Neutrophil (primary cell): ENCODE measurements around the gene ARPC2.
"Not testable (repeated sequence)": the region's sequence is repeated elsewhere in the genome, so short reads cannot be mapped to it uniquely, and the experiment has no call there.

Experiments used
- H3K27ac ChIP-seq: fragments of 200-600 bp; sonication (generic); 2 replicates; pipeline ENCODE4 v1.5.1; 2016; ENCODE audit warnings: mild to moderate bottlenecking, moderate library complexity
- H3K27me3 ChIP-seq: fragments of 200-600 bp; sonication (generic); 2 replicates; pipeline ENCODE4 v1.6.0; 2016; ENCODE audit warnings: mild to moderate bottlenecking
- H3K36me3 ChIP-seq: fragments of 200-600 bp; sonication (generic); 2 replicates; pipeline ENCODE4 v1.5.1; 2017
- H3K4me1 ChIP-seq, 2 experiments: fragments of 200-600 bp in 1 of 2; sonication (generic) in 1 of 2; 1 replicate in 1 of 2; 2 replicates in 1 of 2; pipeline versions ENCODE4 v1.5.1 to v1.6.1; 2013 to 2016; ENCODE audit warnings: low read depth in 1 of 2, low read length in 1 of 2, mild to moderate bottlenecking in 1 of 2, moderate library complexity in 1 of 2; ENCODE audit not compliant: control insufficient read depth in 1 of 2, insufficient read depth in 1 of 2
- H3K4me3 ChIP-seq, 2 experiments: fragments of 200-600 bp in 1 of 2; sonication (generic) in 1 of 2; 1 replicate in 1 of 2; 2 replicates in 1 of 2; pipeline ENCODE4 v1.5.1; 2013 to 2016; ENCODE audit warnings: low read depth in 1 of 2, low read length in 1 of 2, mild to moderate bottlenecking in 1 of 2, moderate library complexity in 1 of 2
- H3K9me3 ChIP-seq: fragments of 200-600 bp; sonication (generic); 2 replicates; pipeline ENCODE4 v1.5.1; 2016
- TF ChIP-seq, protein P1 (sequence below): fragments of 200-600 bp; sonication (generic); IDR thresholded peaks from 2 replicates; pipeline ENCODE4 v1.5.1; 2016; ENCODE audit warnings: antibody characterized with exemption

Gene ARPC2

DNA sequence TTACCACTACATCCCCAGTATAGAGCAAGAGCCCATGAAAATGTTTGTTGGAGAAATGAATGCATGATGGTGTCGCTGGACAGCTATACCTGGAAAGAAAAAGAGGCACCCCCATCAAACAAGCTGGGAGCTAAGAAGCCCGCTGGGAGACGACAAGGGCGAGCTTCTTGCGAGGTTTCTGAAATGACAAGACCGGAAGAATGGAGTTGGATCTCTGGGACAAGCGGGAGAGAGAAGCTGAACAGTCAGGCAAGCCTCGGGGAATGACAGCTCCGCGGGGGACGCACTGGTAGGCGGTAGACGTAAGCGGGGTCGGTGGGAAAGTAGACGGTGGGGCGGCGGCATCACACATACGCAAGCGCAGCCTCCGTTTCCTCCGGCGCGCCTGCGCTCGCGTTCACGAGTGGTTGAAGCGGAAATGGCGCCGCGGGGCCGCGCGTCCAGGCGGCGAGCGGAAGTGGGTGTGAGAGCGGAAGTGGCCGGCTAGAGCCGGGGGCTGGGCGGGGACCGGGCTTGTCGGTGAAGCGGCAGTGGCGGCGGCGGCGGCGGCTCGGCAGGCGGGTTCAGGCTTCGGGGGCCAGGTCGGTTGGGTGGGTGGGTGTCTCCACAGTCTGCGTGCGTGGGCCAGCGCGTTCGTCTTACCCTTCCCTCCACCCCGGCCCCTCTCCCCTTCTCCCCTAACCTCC, at the start of gene ARPC2:
ARPC2 (plus strand) TSS at position 516 of the 686 bp plus-strand sequence. CDS start 282 bp downstream, outside the sequence.
- Histone ChIP-seq H3K4me1 (peaks cover 40 to 55% of the 10 kb centered on the region in 2 experiments), H3K27me3 (no peaks in the 10 kb centered on the region), H3K27ac (peak within 1 kb of the TSS; percentile 93), H3K36me3 (peaks cover 12% of the 10 kb centered on the region), H3K4me3 (peak within 1 kb of the TSS; percentile 61 to 93), H3K9me3 (no peaks in the 10 kb centered on the region)
- TF ChIP-seq, protein P1, sequence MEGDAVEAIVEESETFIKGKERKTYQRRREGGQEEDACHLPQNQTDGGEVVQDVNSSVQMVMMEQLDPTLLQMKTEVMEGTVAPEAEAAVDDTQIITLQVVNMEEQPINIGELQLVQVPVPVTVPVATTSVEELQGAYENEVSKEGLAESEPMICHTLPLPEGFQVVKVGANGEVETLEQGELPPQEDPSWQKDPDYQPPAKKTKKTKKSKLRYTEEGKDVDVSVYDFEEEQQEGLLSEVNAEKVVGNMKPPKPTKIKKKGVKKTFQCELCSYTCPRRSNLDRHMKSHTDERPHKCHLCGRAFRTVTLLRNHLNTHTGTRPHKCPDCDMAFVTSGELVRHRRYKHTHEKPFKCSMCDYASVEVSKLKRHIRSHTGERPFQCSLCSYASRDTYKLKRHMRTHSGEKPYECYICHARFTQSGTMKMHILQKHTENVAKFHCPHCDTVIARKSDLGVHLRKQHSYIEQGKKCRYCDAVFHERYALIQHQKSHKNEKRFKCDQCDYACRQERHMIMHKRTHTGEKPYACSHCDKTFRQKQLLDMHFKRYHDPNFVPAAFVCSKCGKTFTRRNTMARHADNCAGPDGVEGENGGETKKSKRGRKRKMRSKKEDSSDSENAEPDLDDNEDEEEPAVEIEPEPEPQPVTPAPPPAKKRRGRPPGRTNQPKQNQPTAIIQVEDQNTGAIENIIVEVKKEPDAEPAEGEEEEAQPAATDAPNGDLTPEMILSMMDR: peak; percentile 77

DNA sequence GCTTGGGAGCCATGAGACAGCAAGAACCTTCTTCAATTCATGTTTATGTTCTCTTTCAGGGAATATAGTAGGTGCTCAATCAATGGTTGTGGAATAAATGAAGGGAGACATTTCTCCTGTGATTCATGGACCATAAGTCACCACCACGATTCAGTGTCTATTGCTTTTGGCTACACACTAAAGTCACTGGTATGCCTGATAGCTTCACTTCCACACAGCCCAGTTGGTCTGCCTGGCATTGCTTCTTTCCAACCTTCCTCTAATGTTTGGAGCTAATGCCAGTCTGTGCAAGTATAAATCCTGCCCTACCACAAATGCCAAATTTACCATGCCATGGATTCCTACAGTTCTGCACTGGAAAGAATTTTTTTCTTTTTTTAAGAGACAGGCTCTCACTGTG, 49.0 kb upstream of the ARPC2 start:
- Histone ChIP-seq H3K27ac (peak overlapping the region; percentile 91), H3K4me3 (peak overlapping the region; percentile 98), H3K27me3 (no peaks in the 10 kb centered on the region), H3K4me1 (peaks cover 52 to 53% of the 10 kb centered on the region in 2 experiments), H3K36me3 (peaks cover 27% of the 10 kb centered on the region), H3K9me3 (peaks cover 6% of the 10 kb centered on the region)
- TF ChIP-seq, protein P1: no peak

DNA sequence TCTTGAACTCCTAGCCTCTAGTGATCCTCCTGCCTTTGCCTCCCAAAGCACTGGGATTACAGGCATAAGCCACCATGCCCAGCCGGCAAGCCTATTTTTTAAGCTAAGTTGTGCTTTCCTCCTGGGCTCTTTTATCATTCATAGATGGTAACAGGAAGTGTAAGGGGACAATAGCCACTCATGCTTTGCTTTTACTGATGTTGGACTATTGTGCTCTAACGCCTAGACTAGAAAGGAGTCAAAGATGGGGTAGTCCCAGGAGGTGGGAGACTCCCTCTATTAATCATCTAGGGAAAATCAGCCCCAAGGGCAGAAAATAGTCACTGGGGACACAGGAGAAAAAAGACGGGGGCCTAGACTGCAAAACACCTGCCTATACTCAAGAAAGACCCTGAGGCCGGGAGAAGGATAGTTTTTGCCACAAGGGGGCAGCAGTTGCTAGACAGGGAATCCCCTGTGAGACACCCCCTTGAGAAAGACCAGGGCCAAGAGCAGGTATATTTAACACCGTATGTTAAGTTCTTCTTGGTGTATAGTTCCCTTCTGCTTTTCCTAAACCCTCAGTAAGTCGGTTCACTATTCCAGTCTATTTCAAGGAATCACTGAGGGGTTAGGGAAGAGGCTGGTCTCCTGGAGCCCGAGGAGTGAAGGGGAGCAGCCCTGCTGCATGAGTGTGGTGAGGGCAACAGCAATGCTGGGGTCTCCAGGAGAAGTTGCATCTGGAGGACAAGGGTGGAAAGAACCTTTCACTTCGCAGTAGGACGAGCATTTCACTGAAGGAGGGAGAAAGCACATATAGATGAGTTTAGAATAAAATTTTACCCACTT, 48.1 kb upstream of the ARPC2 start:
- Histone ChIP-seq H3K36me3 (peaks cover 19% of the 10 kb centered on the region), H3K27me3 (no peaks in the 10 kb centered on the region), H3K9me3 (peaks cover 6% of the 10 kb centered on the region), H3K4me1 (peaks cover 44 to 45% of the 10 kb centered on the region in 2 experiments), H3K4me3 (peak overlapping the region; percentile 98), H3K27ac (peak overlapping the region; percentile 51)
- TF ChIP-seq, protein P1: peak; percentile 66

DNA sequence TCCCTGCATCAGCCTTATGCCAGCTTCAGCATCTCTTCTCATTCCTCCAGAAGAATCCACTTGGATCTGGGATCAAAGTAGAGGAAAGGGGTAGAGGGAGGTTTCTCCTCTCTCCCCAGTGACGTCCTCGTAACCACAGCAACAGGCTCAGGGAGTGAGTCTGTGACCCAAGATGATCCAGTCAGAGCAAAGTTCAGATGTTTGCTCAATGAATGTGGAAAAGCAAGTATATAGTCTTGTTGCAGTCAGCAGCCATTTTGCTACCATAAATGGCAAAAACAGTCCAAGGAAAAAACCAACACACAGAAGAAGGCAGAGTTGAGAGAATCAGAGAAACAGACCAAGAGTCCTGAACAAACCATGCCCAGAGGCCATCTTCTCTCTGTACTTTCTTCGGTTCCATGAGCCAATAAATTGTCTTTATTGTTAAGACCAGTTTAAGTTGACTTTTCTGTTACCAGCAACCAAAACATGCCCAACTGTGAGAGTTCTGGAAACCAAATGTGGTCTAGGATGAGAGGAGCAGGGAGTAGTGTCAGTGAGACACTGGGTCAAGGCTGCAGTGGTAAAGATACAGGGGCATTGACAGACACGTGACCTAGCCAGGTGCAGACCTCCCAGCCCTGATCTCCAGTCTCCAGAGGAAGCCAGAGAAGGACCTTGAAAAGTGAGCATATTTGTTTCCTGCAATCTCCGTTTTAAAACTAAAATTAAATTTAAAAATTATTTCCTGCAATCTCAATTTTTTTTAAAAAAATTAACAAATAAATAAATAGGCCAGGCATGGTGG, 47.0 kb upstream of the ARPC2 start:
- no peak overlapping the region for H3K4me3 ChIP-seq
- peaks cover 33 to 34% of the 10 kb centered on the region in 2 experiments for H3K4me1 ChIP-seq
- no peaks in the 10 kb centered on the region for H3K9me3 ChIP-seq
- TF ChIP-seq, protein P1: no peak
- H3K36me3 ChIP-seq: peaks cover 8% of the 10 kb centered on the region
- no peaks in the 10 kb centered on the region for H3K27me3 ChIP-seq
- no peak overlapping the region for H3K27ac ChIP-seq

DNA sequence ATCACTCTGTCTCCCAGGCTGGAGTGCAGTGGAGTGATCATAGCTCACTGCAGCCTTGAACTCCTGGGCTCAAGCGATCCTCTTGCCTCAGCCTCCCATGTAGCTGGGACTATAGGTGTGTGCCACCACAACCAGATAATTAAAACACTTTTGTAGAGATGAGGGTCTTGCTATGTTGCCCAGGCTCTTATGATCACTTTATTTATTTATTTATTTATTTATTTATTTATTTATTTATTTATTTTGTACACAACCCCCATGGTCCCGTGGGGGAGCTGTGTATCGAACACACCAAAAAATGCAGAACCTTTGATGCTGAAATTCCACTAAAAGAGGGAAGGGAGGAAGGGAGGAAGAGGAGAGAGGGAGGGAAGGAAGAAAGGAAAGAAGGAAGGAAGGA, 45.2 kb upstream of the ARPC2 start:
- H3K9me3 ChIP-seq, H3K4me3 ChIP-seq, H3K27ac ChIP-seq, H3K36me3 ChIP-seq, H3K27me3 ChIP-seq: not testable (repeated sequence)
- peaks cover 25 to 32% of the 10 kb centered on the region in 2 experiments for H3K4me1 ChIP-seq
